HUES64 (cell line): ENCODE results near the gene CSNK1G2.

Experiments
- H3K27ac ChIP-seq: 2 replicates; pipeline ENCODE4 v1.7.0; 2013; ENCODE audit warnings: low read depth, low read length, inconsistent platforms
- H3K27me3 ChIP-seq: 2 replicates; pipeline ENCODE4 v1.6.1; 2013; ENCODE audit warnings: mild to moderate bottlenecking, low read length; ENCODE audit not compliant: insufficient read depth
- H3K36me3 ChIP-seq: 2 replicates; pipeline ENCODE4 v1.6.1; 2013; ENCODE audit warnings: mild to moderate bottlenecking, low read length; ENCODE audit not compliant: insufficient read depth
- H3K4me1 ChIP-seq: 2 replicates; pipeline ENCODE4 v1.6.1; 2013; ENCODE audit warnings: mild to moderate bottlenecking, low read length, moderate library complexity; ENCODE audit not compliant: insufficient read depth
- H3K4me3 ChIP-seq: 2 replicates; pipeline ENCODE4 v1.5.1; 2013; ENCODE audit warnings: mild to moderate bottlenecking, low read length, moderate library complexity
- H3K9ac ChIP-seq: 2 replicates; pipeline ENCODE4 v1.6.1; 2013; ENCODE audit warnings: mild to moderate bottlenecking, low read depth, low read length
- H3K9me3 ChIP-seq: 2 replicates; pipeline ENCODE4 v1.6.1; 2013; ENCODE audit warnings: low read depth, low read length; ENCODE audit not compliant: insufficient read depth
- WGBS: fragments of 150-250, 120-280 bp; methylation state at CpG from one replicate; pipeline ENCODE4 v1.1.7; 2013; ENCODE audit warnings: missing lambda C conversion rate; 5-methylcytosine and 5-hydroxymethylcytosine counted together

CSNK1G2 gene

GRCh38 chr19:1933942-1934341 is 7.0 kb upstream of the CSNK1G2 start:
- Histone ChIP-seq H3K36me3 (no peaks in the 10 kb centered on the region), H3K9me3 (no peaks in the 10 kb centered on the region), H3K27me3 (no peaks in the 10 kb centered on the region), H3K9ac (no peak overlapping the region), H3K27ac (no peak overlapping the region), H3K4me1 (no peaks in the 10 kb centered on the region), H3K4me3 (no peak overlapping the region)
- WGBS: 95% methylated on average over 8 of the region's 8 CpGs

- Histone ChIP-seq H3K4me3 (no peak overlapping the region), H3K9me3 (no peaks in the 10 kb centered on the region), H3K4me1 (peaks cover 6% of the 10 kb centered on the region), H3K36me3 (no peaks in the 10 kb centered on the region), H3K9ac (no peak overlapping the region), H3K27me3 (no peaks in the 10 kb centered on the region), H3K27ac (no peak overlapping the region)
- 84% methylated on average over 11 of the region's 11 CpGs for WGBS
Measured at GRCh38 chr19:1935484-1936208, 5.3 kb upstream of the CSNK1G2 start.

- no peak overlapping the region for H3K27ac ChIP-seq
- H3K9me3 ChIP-seq: no peaks in the 10 kb centered on the region
- 95% methylated on average over 3 of the region's 3 CpGs for WGBS
- H3K4me1 ChIP-seq: peaks cover 6% of the 10 kb centered on the region
- H3K9ac ChIP-seq: no peak overlapping the region
- no peaks in the 10 kb centered on the region for H3K27me3 ChIP-seq
- H3K4me3 ChIP-seq: no peak overlapping the region
- H3K36me3 ChIP-seq: no peaks in the 10 kb centered on the region
Measured at GRCh38 chr19:1936430-1936829, 4.5 kb upstream of the CSNK1G2 start.

- H3K9me3 ChIP-seq: no peaks in the 10 kb centered on the region
- no peak overlapping the region for H3K9ac ChIP-seq
- no peak overlapping the region for H3K27ac ChIP-seq
- 96% methylated on average over 24 of the region's 24 CpGs for WGBS
- H3K27me3 ChIP-seq: no peaks in the 10 kb centered on the region
- H3K4me1 ChIP-seq: peaks cover 6% of the 10 kb centered on the region
- H3K36me3 ChIP-seq: no peaks in the 10 kb centered on the region
- H3K4me3 ChIP-seq: no peak overlapping the region
Measured at GRCh38 chr19:1936916-1937610, 3.9 kb upstream of the CSNK1G2 start.

- H3K9ac ChIP-seq: no peak overlapping the region
- no peak overlapping the region for H3K4me3 ChIP-seq
- H3K27me3 ChIP-seq: no peaks in the 10 kb centered on the region
- H3K9me3 ChIP-seq: no peaks in the 10 kb centered on the region
- H3K27ac ChIP-seq: no peak overlapping the region
- WGBS: 87% methylated on average over 4 of the region's 7 CpGs
- no peaks in the 10 kb centered on the region for H3K36me3 ChIP-seq
- peaks cover 9% of the 10 kb centered on the region for H3K4me1 ChIP-seq
Measured at GRCh38 chr19:1938071-1938470, 2.9 kb upstream of the CSNK1G2 start.

- Histone ChIP-seq H3K27ac (peak overlapping the region; percentile 92), H3K4me1 (peaks cover 10% of the 10 kb centered on the region)
- WGBS: 2% methylated on average over 36 of the region's 40 CpGs
Measured at GRCh38 chr19:1942078-1942933, 1.3 kb downstream of the CSNK1G2 start.

GRCh38 chr19:1942934-1943555 is 2.1 kb downstream of the CSNK1G2 start:
- Histone ChIP-seq H3K27ac (peak overlapping the region; percentile 92; the same call in 1 of the 2 replicates), H3K4me3 (peak overlapping the region; percentile 97), H3K36me3 (no peaks in the 10 kb centered on the region), H3K9ac (peak overlapping the region; percentile 83), H3K9me3 (no peaks in the 10 kb centered on the region), H3K27me3 (no peaks in the 10 kb centered on the region), H3K4me1 (peaks cover 10% of the 10 kb centered on the region)
- 44% methylated on average over 20 of the region's 21 CpGs for whole genome bisulfite sequencing

More at GRCh38 chr19:1942078-1942933, 1.3 kb downstream of the CSNK1G2 start:
- no peaks in the 10 kb centered on the region for H3K27me3 ChIP-seq
- H3K4me3 ChIP-seq: peak overlapping the region; percentile 97
- H3K9ac ChIP-seq: peak overlapping the region; percentile 83
- H3K36me3 ChIP-seq: no peaks in the 10 kb centered on the region
- no peaks in the 10 kb centered on the region for H3K9me3 ChIP-seq

GRCh38 chr19:1943661-1944087 is 2.7 kb downstream of the CSNK1G2 start:
- H3K9ac ChIP-seq: no peak overlapping the region

GRCh38 chr19:1944088-1944915 is 3.3 kb downstream of the CSNK1G2 start:
- Histone ChIP-seq H3K4me3 (no peak overlapping the region), H3K27ac (no peak overlapping the region), H3K9ac (no peak overlapping the region)

More at GRCh38 chr19:1943661-1944087, 2.7 kb downstream of the CSNK1G2 start:
- H3K4me1 ChIP-seq: peaks cover 10% of the 10 kb centered on the region
- no peak overlapping the region for H3K4me3 ChIP-seq
- 89% methylated on average over 22 of the region's 22 CpGs for WGBS
- H3K9me3 ChIP-seq: no peaks in the 10 kb centered on the region
- no peaks in the 10 kb centered on the region for H3K27me3 ChIP-seq
- no peaks in the 10 kb centered on the region for H3K36me3 ChIP-seq
- no peak overlapping the region for H3K27ac ChIP-seq

GRCh38 chr19:1944916-1945561 is 4.1 kb downstream of the CSNK1G2 start:
- 95% methylated on average over 30 of the region's 30 CpGs for WGBS
- Histone ChIP-seq H3K4me1 (peaks cover 5% of the 10 kb centered on the region), H3K9ac (no peak overlapping the region)

More at GRCh38 chr19:1944088-1944915, 3.3 kb downstream of the CSNK1G2 start:
- peaks cover 10% of the 10 kb centered on the region for H3K4me1 ChIP-seq
- no peaks in the 10 kb centered on the region for H3K9me3 ChIP-seq
- H3K36me3 ChIP-seq: peaks cover 3% of the 10 kb centered on the region; the same call in 1 of the 2 replicates
- H3K27me3 ChIP-seq: no peaks in the 10 kb centered on the region
- 90% methylated on average over 42 of the region's 42 CpGs for WGBS

More at GRCh38 chr19:1944916-1945561, 4.1 kb downstream of the CSNK1G2 start:
- Histone ChIP-seq H3K27ac (no peak overlapping the region), H3K27me3 (no peaks in the 10 kb centered on the region), H3K9me3 (no peaks in the 10 kb centered on the region), H3K36me3 (peaks cover 6% of the 10 kb centered on the region; the same call in 1 of the 2 replicates), H3K4me3 (no peak overlapping the region)
